Activated gamma-delta T cell (primary cell): Measurements from ENCODE around the gene YWHAG.
"Not testable (repeated sequence)": the region's sequence is repeated elsewhere in the genome, so short reads cannot be mapped to it uniquely, and the experiment has no call there.

ENCODE experiments used
- DNase-seq: peaks from one replicate; lab custom pipeline; 2025; lab: John Stamatoyannopoulos, UW

YWHAG gene

GRCh38 chr7:76318488-76319353 lies 40.1 kb downstream of the YWHAG start:
- peak; percentile 25 for DNase-seq

GRCh38 chr7:76317782-76318487 lies 40.9 kb downstream of the YWHAG start:
- DNase-seq, result peak; percentile 97

- DNase-seq, result no peak
These were observed 41.6 kb downstream of the YWHAG start for GRCh38 chr7:76316984-76317781.

- no peak for DNase-seq
These were observed 43.4 kb downstream of the YWHAG start for GRCh38 chr7:76315364-76315763.

- DNase-seq, result not testable (repeated sequence)
These were observed 44.1 kb downstream of the YWHAG start for GRCh38 chr7:76314740-76315139.

GRCh38 chr7:76314042-76314721 lies 44.6 kb downstream of the YWHAG start:
- DNase-seq, result peak; percentile 67

GRCh38 chr7:76311838-76312237 lies 47.0 kb downstream of the YWHAG start:
- DNase-seq, result not testable (repeated sequence)

- DNase-seq, result no peak
These were observed 48.5 kb downstream of the YWHAG start for GRCh38 chr7:76310102-76310957.

- not testable (repeated sequence) for DNase-seq
These were observed 49.3 kb downstream of the YWHAG start for GRCh38 chr7:76309341-76310101.

GRCh38 chr7:76308874-76309273 lies 49.9 kb downstream of the YWHAG start:
- not testable (repeated sequence) for DNase-seq

- no peak for DNase-seq
These were observed 53.9 kb downstream of the YWHAG start for GRCh38 chr7:76304888-76305375.

- peak; percentile 31 for DNase-seq
These were observed 55.3 kb downstream of the YWHAG start for GRCh38 chr7:76303202-76304147.

- peak; percentile 26 for DNase-seq
These were observed 56.2 kb downstream of the YWHAG start, which contains the start of gene HSPB1 for GRCh38 chr7:76302347-76303201. TSS of gene HSPB1 (plus strand) at chr7:76302673. CDS start at chr7:76302713, 40 bp downstream.

- no peak for DNase-seq
These were observed 57.8 kb downstream of the YWHAG start for GRCh38 chr7:76301000-76301399.

GRCh38 chr7:76300166-76300731 lies 58.5 kb downstream of the YWHAG start:
- no peak for DNase-seq

GRCh38 chr7:76296743-76297740 lies 61.7 kb downstream of the YWHAG start:
- no peak for DNase-seq
